ENCODE measurements around the gene AQP10.

DNA sequence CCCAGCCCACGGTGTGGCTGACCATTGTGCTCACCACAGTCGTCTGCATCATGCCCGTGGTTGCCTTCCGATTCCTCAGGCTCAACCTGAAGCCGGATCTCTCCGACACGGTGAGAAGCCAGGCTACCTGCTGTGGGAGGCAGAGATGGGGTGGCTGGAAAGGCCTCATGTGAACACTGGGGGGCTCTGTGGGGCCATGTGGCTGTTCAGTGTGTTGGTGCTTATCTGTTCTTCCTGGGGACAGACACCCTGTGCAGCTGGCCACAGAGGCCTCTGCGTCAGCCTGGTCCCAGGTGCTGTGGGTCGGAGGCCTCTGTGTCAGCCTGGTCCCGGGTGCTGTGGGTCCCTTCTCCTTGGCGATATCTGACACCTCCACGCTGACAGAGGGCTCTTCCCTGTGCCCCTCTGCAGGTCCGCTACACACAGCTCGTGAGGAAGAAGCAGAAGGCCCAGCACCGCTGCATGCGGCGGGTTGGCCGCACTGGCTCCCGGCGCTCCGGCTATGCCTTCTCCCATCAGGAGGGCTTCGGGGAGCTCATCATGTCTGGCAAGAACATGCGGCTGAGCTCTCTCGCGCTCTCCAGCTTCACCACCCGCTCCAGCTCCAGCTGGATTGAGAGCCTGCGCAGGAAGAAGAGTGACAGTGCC is 27.7 kb downstream of the AQP10 start:
- TF ChIP-seq MEF2B (IDR thresholded peaks at IDR 0.05; ENCODE audit: partially characterized antibody, poor library complexity, severe bottlenecking) (no peak), TAF1 (IDR thresholded peaks at IDR 0.05; ENCODE audit: borderline replicate concordance, low read depth, low read length) (no peak), MYC (IDR thresholded peaks at IDR 0.05; ENCODE audit: insufficient read depth, insufficient read length, insufficient replicate concordance, low read length, severe bottlenecking) (no peak), TCF12 (IDR thresholded peaks at IDR 0.05; ENCODE audit: low read depth, low read length) (no peak), TBL1XR1 (IDR thresholded peaks at IDR 0.05; ENCODE audit: low read depth, low read length) (no peak), HDGF (IDR thresholded peaks at IDR 0.05) (no peak), SP1 (IDR thresholded peaks at IDR 0.05; ENCODE audit: low read depth, low read length) (no peak), KLF5 (IDR thresholded peaks at IDR 0.05; ENCODE audit: partially characterized antibody) (no peak)
- TF ChIP-seq, protein P1, sequence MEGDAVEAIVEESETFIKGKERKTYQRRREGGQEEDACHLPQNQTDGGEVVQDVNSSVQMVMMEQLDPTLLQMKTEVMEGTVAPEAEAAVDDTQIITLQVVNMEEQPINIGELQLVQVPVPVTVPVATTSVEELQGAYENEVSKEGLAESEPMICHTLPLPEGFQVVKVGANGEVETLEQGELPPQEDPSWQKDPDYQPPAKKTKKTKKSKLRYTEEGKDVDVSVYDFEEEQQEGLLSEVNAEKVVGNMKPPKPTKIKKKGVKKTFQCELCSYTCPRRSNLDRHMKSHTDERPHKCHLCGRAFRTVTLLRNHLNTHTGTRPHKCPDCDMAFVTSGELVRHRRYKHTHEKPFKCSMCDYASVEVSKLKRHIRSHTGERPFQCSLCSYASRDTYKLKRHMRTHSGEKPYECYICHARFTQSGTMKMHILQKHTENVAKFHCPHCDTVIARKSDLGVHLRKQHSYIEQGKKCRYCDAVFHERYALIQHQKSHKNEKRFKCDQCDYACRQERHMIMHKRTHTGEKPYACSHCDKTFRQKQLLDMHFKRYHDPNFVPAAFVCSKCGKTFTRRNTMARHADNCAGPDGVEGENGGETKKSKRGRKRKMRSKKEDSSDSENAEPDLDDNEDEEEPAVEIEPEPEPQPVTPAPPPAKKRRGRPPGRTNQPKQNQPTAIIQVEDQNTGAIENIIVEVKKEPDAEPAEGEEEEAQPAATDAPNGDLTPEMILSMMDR (IDR thresholded peaks at IDR 0.05 in 2 of 3, conservative IDR thresholded peaks at IDR 0.05 in 1 of 3; ENCODE audit: control insufficient read depth in 2 of 3, extremely low read depth in 1 of 3, insufficient read depth in 1 of 3, low read depth in 3 of 3, low read length in 3 of 3) = peak; percentile 30 to 51 (median 48); a peak in 4 of 6 replicates
- TF ChIP-seq, protein P2, sequence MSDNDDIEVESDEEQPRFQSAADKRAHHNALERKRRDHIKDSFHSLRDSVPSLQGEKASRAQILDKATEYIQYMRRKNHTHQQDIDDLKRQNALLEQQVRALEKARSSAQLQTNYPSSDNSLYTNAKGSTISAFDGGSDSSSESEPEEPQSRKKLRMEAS (IDR thresholded peaks at IDR 0.05; ENCODE audit: low read depth, low read length) = no peak

All from GM12878 (cell line).